Lung (tissue), 12 donors: ENCODE data around the gene GNG12. TPM values are rescaled to one million over a fixed set of nuclear protein-coding genes. Genes with fewer than 3 reads are reported as not detected.

ENCODE experiments used
- ATAC-seq: fragments of 200-7000 bp; cut with Tn5 transposase; one replicate; pipeline ENCODE4 v1.9.1; 2020; ENCODE audit warnings: moderate number of reproducible peaks; ENCODE audit not compliant: insufficient read depth, low FRiP score
- DNase-seq, 3 donors: peaks; one replicate each; pipeline ENCODE4 v3.0.0-alpha.2; 2013 to 2017
- H3K27ac ChIP-seq, 2 donors: one replicate each; pipeline ENCODE4 v1.5.1; 2013; ENCODE audit warnings: mild to moderate bottlenecking in 2 of 2, moderate library complexity in 2 of 2, control low read depth in 1 of 2, inconsistent platforms in 1 of 2, low read depth in 1 of 2, low read length in 1 of 2
- H3K27me3 ChIP-seq, 3 donors: one replicate each; pipeline ENCODE4 v1.5.1; 2013; ENCODE audit warnings: low read length in 2 of 3; ENCODE audit not compliant: control insufficient read depth in 3 of 3, insufficient read depth in 3 of 3
- H3K36me3 ChIP-seq, 4 donors: one replicate each; pipeline ENCODE4 v1.5.1; 2013; ENCODE audit warnings: low read length in 4 of 4, mild to moderate bottlenecking in 1 of 4, moderate library complexity in 1 of 4; ENCODE audit not compliant: control insufficient read depth in 4 of 4, insufficient read depth in 4 of 4
- H3K4me1 ChIP-seq, 5 donors: one replicate each; pipeline ENCODE4 v1.5.1; 2013; ENCODE audit warnings: low read length in 5 of 5, mild to moderate bottlenecking in 2 of 5, moderate library complexity in 1 of 5; ENCODE audit not compliant: control insufficient read depth in 5 of 5, insufficient read depth in 5 of 5
- H3K4me3 ChIP-seq: one replicate; pipeline ENCODE4 v1.5.1; 2013; ENCODE audit warnings: mild to moderate bottlenecking, control low read depth, moderate library complexity
- H3K9ac ChIP-seq, 2 donors: one replicate each; pipeline ENCODE4 v1.5.1; 2013; ENCODE audit warnings: low read length in 2 of 2, control low read depth in 1 of 2; ENCODE audit not compliant: insufficient read depth in 1 of 2
- H3K9me3 ChIP-seq, 4 donors: one replicate each; pipeline ENCODE4 v1.5.1; 2013; ENCODE audit warnings: low read length in 3 of 4, mild to moderate bottlenecking in 1 of 4, moderate library complexity in 1 of 4; ENCODE audit not compliant: control insufficient read depth in 4 of 4, insufficient read depth in 3 of 4
- CTCF ChIP-seq: IDR thresholded peaks from 2 replicates; pipeline ENCODE4 v1.5.1; 2012; ENCODE audit warnings: mild to moderate bottlenecking; ENCODE audit errors: control extremely low read depth, extremely low read depth
- WGBS, 2 donors: extraction: QIAGEN DNeasy Blood & Tissue Kit; methylation state at CpG; one replicate each; pipeline ENCODE4 v1.1.7; 2013; 5-methylcytosine and 5-hydroxymethylcytosine counted together
- polyA plus RNA-seq, 2 donors: library from polyadenylated mRNA; stranded (reverse); fragments of 200-250 nt; gene quantifications; one replicate each; pipeline ENCODE4 v1.2.1, GENCODE V29; 2013
- total RNA-seq, 2 donors: library from RNA; depleted of rRNA in 1 of 2; stranded (reverse); fragments of >200 nt in 1 of 2; gene quantifications; one replicate each; pipeline ENCODE4 v1.2.1, GENCODE V29; 2014 to 2021
- donor health status: control.
- donor health status: control.
- donor health status: Bipolar disorder and iron deficiency.
- donor health status: healthy.
- donor health status: DM: yes; HTN: yes; CAD: no.

GNG12 gene
- total and polyA plus RNA-seq, 4 donors, result 14.0 to 68.4 (median 32.1) TPM

- 77 to 79% methylated on average over 2 of the region's 2 CpGs for WGBS, 2 donors
- Histone ChIP-seq H3K9me3 (no peaks in the 10 kb centered on the region), H3K9ac (no peak overlapping the region), H3K27ac (no peak overlapping the region), H3K36me3 (no peaks in the 10 kb centered on the region), H3K27me3 (no peaks in the 10 kb centered on the region), H3K4me1 (peaks cover 0 to 56% (median 9%) of the 10 kb centered on the region in 5 donors), H3K4me3 (no peak overlapping the region)
- no peak for TF ChIP-seq CTCF
- ATAC-seq, result no peak
- no peak for DNase-seq
Measured at GRCh38 chr1:67676946-67677345, 156.3 kb downstream of the GNG12 start.

- TF ChIP-seq CTCF, result no peak
- no peak overlapping the region for H3K27ac ChIP-seq
- H3K4me3 ChIP-seq, result no peak overlapping the region
- H3K4me1 ChIP-seq, result peaks cover 0 to 56% (median 9%) of the 10 kb centered on the region in 5 donors
- no peak overlapping the region for H3K9ac ChIP-seq
- no peaks in the 10 kb centered on the region for H3K27me3 ChIP-seq
- no peaks in the 10 kb centered on the region for H3K36me3 ChIP-seq
- no peaks in the 10 kb centered on the region for H3K9me3 ChIP-seq
- 82 to 89% methylated on average over 2 of the region's 2 CpGs for WGBS, 2 donors
- no peak for ATAC-seq
- peak; percentile 18 to 52 (median 47) for DNase-seq
Measured at GRCh38 chr1:67676287-67676686, 157.0 kb downstream of the GNG12 start.

GRCh38 chr1:67675800-67676199 lies 157.5 kb downstream of the GNG12 start:
- H3K27ac ChIP-seq, result no peak overlapping the region
- no peaks in the 10 kb centered on the region for H3K9me3 ChIP-seq
- TF ChIP-seq CTCF, result no peak
- no peak for ATAC-seq
- no peak overlapping the region for H3K9ac ChIP-seq
- no peaks in the 10 kb centered on the region for H3K27me3 ChIP-seq
- H3K4me1 ChIP-seq, result peaks cover 0 to 56% (median 9%) of the 10 kb centered on the region in 5 donors
- H3K4me3 ChIP-seq, result no peak overlapping the region
- H3K36me3 ChIP-seq, result no peaks in the 10 kb centered on the region
- peak; percentile 63 to 85 (median 82) for DNase-seq
- 71 to 75% methylated on average over 2 of the region's 2 CpGs for WGBS, 2 donors
